Measurements from ENCODE around the gene ANP32A.
A peak's percentile ranks its signal among the peaks of the same experiment; 100 is the strongest.

ANP32A gene

DNA sequence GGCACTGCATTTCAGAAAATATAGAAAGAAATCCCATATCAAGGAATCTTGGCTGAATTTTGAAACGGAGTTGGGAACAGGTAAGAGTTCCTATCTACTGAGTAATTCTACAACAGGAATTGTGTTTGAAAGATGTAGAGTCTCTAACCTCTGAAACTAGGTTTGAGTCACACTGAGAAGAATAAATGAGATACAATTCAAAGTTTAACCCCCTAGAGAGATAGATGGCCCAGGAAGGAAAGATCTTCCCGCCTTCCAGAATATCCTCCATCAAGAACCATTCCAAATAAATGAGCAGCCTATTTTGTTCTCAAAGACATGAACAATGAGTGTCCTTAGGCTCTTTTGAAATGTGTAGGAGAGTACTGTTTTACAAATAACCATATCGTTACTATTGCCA is 2.9 kb upstream of the ANP32A start:
- Histone ChIP-seq H3K4me3 (ENCODE audit: low read depth in 1 of 2, low read length in 2 of 2) (no peak overlapping the region), H4K20me1 (ENCODE audit: insufficient read depth, low read length) (peaks cover 11% of the 10 kb centered on the region; the same call in 1 of the 2 replicates), H3K79me2 (ENCODE audit: insufficient read depth, low read length) (peaks cover 42% of the 10 kb centered on the region), H3K9ac (ENCODE audit: low read depth, low read length) (no peak overlapping the region), H3K27me3 (ENCODE audit: insufficient read depth, low read length, poor library complexity) (no peaks in the 10 kb centered on the region), H2AFZ (ENCODE audit: low read depth, low read length) (no peak overlapping the region), H3K4me1 (ENCODE audit: insufficient read depth, low read length) (peaks cover 18% of the 10 kb centered on the region), H3K27ac (ENCODE audit: low read length) (no peak overlapping the region), H3K36me3 (ENCODE audit: insufficient read depth, low read length) (peaks cover 6% of the 10 kb centered on the region; the same call in 1 of the 2 replicates), H3K9me3 (ENCODE audit: insufficient read depth, low read length, severe bottlenecking) (no peaks in the 10 kb centered on the region), H3K4me2 (ENCODE audit: insufficient read depth, low read length) (no peak overlapping the region)
- ATAC-seq (ENCODE audit: insufficient read depth, low read depth) (no peak), DNase-seq (no peak)
- no peak for TF ChIP-seq CTCF (IDR thresholded peaks at IDR 0.05; ENCODE audit: borderline replicate concordance, extremely low read depth, low read length, poor library complexity, severe bottlenecking)

DNA sequence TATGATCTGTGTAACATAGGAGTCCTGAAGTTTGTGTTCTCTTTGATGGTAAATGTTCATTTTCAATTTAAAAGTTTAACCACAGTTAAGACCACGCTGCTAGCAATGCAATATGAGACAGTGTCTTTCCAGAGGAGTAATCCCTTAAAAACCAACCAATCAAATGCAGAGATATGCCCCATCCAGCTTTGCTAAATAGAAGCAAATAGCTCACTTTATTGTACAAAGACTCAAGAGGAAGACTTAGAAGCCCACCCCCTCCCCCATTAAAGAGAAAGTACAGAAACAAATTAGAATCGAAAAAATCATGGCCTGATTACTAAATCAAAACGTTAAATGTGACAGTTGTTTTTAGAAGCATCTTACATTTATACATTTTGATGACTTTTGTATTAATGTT is 2.1 kb upstream of the ANP32A start:
- H3K79me2 ChIP-seq (ENCODE audit: insufficient read depth, low read length), result peaks cover 49% of the 10 kb centered on the region
- no peak overlapping the region for H3K27ac ChIP-seq (ENCODE audit: low read length)
- no peaks in the 10 kb centered on the region for H3K27me3 ChIP-seq (ENCODE audit: insufficient read depth, low read length, poor library complexity)
- H3K4me2 ChIP-seq (ENCODE audit: insufficient read depth, low read length), result 0 out of 2 replicates have a peak overlapping the region, but pooled peaks have one; percentile 96
- peaks cover 6% of the 10 kb centered on the region; the same call in 1 of the 2 replicates for H3K36me3 ChIP-seq (ENCODE audit: insufficient read depth, low read length)
- ATAC-seq (ENCODE audit: insufficient read depth, low read depth) (no peak), DNase-seq (no peak)
- no peak overlapping the region for H3K4me3 ChIP-seq (ENCODE audit: low read depth in 1 of 2, low read length in 2 of 2)
- H2AFZ ChIP-seq (ENCODE audit: low read depth, low read length), result no peak overlapping the region
- H3K9ac ChIP-seq (ENCODE audit: low read depth, low read length), result no peak overlapping the region
- no peaks in the 10 kb centered on the region for H3K9me3 ChIP-seq (ENCODE audit: insufficient read depth, low read length, severe bottlenecking)
- peaks cover 11% of the 10 kb centered on the region; the same call in 1 of the 2 replicates for H4K20me1 ChIP-seq (ENCODE audit: insufficient read depth, low read length)
- TF ChIP-seq EZH2 (IDR thresholded peaks at IDR 0.05; ENCODE audit: borderline replicate concordance, low read depth, low read length, severe bottlenecking) (no peak), CTCF (IDR thresholded peaks at IDR 0.05; ENCODE audit: borderline replicate concordance, extremely low read depth, low read length, poor library complexity, severe bottlenecking) (no peak)
- H3K4me1 ChIP-seq (ENCODE audit: insufficient read depth, low read length), result peaks cover 17% of the 10 kb centered on the region

DNA sequence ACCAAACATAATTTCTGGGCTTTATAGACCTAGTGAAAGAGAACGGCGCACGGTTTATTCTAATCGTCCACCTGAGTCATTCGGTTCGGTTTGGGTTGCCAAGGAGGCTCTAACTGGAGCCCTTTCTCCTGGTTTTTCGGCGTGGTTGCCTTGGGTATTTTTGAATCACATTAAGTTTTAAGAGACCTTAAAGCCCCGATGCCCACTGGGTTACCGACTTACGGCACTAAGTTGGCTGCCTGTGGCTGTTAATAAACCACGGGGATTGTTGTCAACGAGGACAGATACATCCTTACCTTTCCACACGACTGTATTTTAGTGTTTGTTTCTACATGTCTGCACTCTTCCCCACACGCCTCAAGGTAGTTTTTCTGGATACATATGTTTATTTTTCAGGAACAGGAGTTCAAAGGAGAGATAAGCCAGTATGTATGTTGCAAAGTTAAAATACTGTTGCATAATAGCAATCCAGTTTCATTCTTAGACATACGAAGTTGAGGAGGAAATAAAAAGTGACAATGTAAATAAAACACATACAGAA is 1.2 kb upstream of the ANP32A start:
- no peak for DNase-seq

More for the DNA sequence above, 1.2 kb upstream of the ANP32A start:
- Histone ChIP-seq H3K9ac (ENCODE audit: low read depth, low read length) (peak overlapping the region; percentile 99), H4K20me1 (ENCODE audit: insufficient read depth, low read length) (peaks cover 15% of the 10 kb centered on the region), H3K79me2 (ENCODE audit: insufficient read depth, low read length) (peaks cover 58% of the 10 kb centered on the region), H3K27me3 (ENCODE audit: insufficient read depth, low read length, poor library complexity) (no peaks in the 10 kb centered on the region), H3K4me2 (ENCODE audit: insufficient read depth, low read length) (peak overlapping the region; percentile 96), H3K27ac (ENCODE audit: low read length) (peak overlapping the region; percentile 60; the same call in 1 of the 2 replicates), H2AFZ (ENCODE audit: low read depth, low read length) (peak overlapping the region; percentile 69; the same call in 1 of the 2 replicates), H3K4me3 (ENCODE audit: low read depth in 1 of 2, low read length in 2 of 2) (peak overlapping the region; percentile 93 to 94; a peak in 3 of 4 replicates), H3K36me3 (ENCODE audit: insufficient read depth, low read length) (peaks cover 10% of the 10 kb centered on the region), H3K9me3 (ENCODE audit: insufficient read depth, low read length, severe bottlenecking) (no peaks in the 10 kb centered on the region), H3K4me1 (ENCODE audit: insufficient read depth, low read length) (peaks cover 21% of the 10 kb centered on the region)
- TF ChIP-seq EZH2 (IDR thresholded peaks at IDR 0.05; ENCODE audit: borderline replicate concordance, low read depth, low read length, severe bottlenecking), result no peak
- no peak for TF ChIP-seq CTCF (IDR thresholded peaks at IDR 0.05; ENCODE audit: borderline replicate concordance, extremely low read depth, low read length, poor library complexity, severe bottlenecking)
- ATAC-seq (ENCODE audit: insufficient read depth, low read depth), result no peak

Data from DND-41 (cell line).